Neural crest cell (in vitro differentiated cells): ENCODE data around the gene FATE1. TPM values are rescaled to one million over a fixed set of nuclear protein-coding genes. Genes with fewer than 3 reads are reported as not detected.

Experiments used
- DNase-seq: peaks from one replicate; pipeline ENCODE4 v3.0.0; 2021; ENCODE audit warnings: low read depth, mixed read lengths, low spot score
- H3K27ac Mint-ChIP-seq: one replicate; pipeline ENCODE4 v1.8.0; 2021; ENCODE audit warnings: mild to moderate bottlenecking, mixed read lengths; ENCODE audit not compliant: unreplicated experiment
- H3K27me3 Mint-ChIP-seq: 2 replicates; pipeline ENCODE4 v1.8.0; 2021; ENCODE audit warnings: low read depth, mild to moderate bottlenecking, mixed read lengths
- H3K36me3 Mint-ChIP-seq: 2 replicates; pipeline ENCODE4 v1.8.0; 2021; ENCODE audit warnings: low read depth, mild to moderate bottlenecking, mixed read lengths
- H3K4me1 Mint-ChIP-seq: 2 replicates; pipeline ENCODE4 v1.8.0; 2021; ENCODE audit warnings: mixed read lengths
- H3K4me3 Mint-ChIP-seq: one replicate; pipeline ENCODE4 v1.8.0; 2021; ENCODE audit warnings: mild to moderate bottlenecking, mixed read lengths
- H3K9me3 Mint-ChIP-seq: 2 replicates; pipeline ENCODE4 v1.8.0; 2021; ENCODE audit warnings: mixed read lengths
- total RNA-seq: library from RNA; stranded (reverse); gene quantifications from 2 replicates; pipeline ENCODE4 v1.2.1, GENCODE V29; 2021
- TF ChIP-seq, protein P1 (sequence below): fragments of 200-600 bp; sonication (generic); conservative IDR thresholded peaks from 2 replicates; pipeline ENCODE4 v1.5.0; 2021; ENCODE audit warnings: antibody characterized with exemption, mild to moderate bottlenecking

Gene FATE1
- total RNA-seq, 1 donor from 2014 or later = not detected

- TF ChIP-seq, protein P1, sequence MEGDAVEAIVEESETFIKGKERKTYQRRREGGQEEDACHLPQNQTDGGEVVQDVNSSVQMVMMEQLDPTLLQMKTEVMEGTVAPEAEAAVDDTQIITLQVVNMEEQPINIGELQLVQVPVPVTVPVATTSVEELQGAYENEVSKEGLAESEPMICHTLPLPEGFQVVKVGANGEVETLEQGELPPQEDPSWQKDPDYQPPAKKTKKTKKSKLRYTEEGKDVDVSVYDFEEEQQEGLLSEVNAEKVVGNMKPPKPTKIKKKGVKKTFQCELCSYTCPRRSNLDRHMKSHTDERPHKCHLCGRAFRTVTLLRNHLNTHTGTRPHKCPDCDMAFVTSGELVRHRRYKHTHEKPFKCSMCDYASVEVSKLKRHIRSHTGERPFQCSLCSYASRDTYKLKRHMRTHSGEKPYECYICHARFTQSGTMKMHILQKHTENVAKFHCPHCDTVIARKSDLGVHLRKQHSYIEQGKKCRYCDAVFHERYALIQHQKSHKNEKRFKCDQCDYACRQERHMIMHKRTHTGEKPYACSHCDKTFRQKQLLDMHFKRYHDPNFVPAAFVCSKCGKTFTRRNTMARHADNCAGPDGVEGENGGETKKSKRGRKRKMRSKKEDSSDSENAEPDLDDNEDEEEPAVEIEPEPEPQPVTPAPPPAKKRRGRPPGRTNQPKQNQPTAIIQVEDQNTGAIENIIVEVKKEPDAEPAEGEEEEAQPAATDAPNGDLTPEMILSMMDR = no peak
- Mint-ChIP-seq H3K36me3 (no peaks in the 10 kb centered on the region), H3K4me3 (no peak overlapping the region), H3K9me3 (no peaks in the 10 kb centered on the region), H3K27ac (no peak overlapping the region), H3K27me3 (no peaks in the 10 kb centered on the region), H3K4me1 (peaks cover 10% of the 10 kb centered on the region)
- DNase-seq = no peak
These were observed 11.7 kb upstream of the FATE1 start for GRCh38 chrX:151704041-151704663.

- H3K27ac Mint-ChIP-seq = no peak overlapping the region
- peaks cover 5% of the 10 kb centered on the region for H3K4me1 Mint-ChIP-seq
- TF ChIP-seq, protein P1 = no peak
- no peak overlapping the region for H3K4me3 Mint-ChIP-seq
- no peaks in the 10 kb centered on the region for H3K9me3 Mint-ChIP-seq
- no peaks in the 10 kb centered on the region for H3K36me3 Mint-ChIP-seq
- no peak for DNase-seq
- peaks cover 7% of the 10 kb centered on the region for H3K27me3 Mint-ChIP-seq
These were observed 7.0 kb upstream of the FATE1 start for GRCh38 chrX:151708821-151709220.

- no peaks in the 10 kb centered on the region for H3K9me3 Mint-ChIP-seq
- TF ChIP-seq, protein P1 = no peak
- H3K4me1 Mint-ChIP-seq = no peaks in the 10 kb centered on the region
- no peak overlapping the region for H3K4me3 Mint-ChIP-seq
- H3K27me3 Mint-ChIP-seq = peaks cover 7% of the 10 kb centered on the region
- no peak overlapping the region for H3K27ac Mint-ChIP-seq
- no peak for DNase-seq
- H3K36me3 Mint-ChIP-seq = no peaks in the 10 kb centered on the region
These were observed 5.4 kb upstream of the FATE1 start for GRCh38 chrX:151710457-151710856.

DNA sequence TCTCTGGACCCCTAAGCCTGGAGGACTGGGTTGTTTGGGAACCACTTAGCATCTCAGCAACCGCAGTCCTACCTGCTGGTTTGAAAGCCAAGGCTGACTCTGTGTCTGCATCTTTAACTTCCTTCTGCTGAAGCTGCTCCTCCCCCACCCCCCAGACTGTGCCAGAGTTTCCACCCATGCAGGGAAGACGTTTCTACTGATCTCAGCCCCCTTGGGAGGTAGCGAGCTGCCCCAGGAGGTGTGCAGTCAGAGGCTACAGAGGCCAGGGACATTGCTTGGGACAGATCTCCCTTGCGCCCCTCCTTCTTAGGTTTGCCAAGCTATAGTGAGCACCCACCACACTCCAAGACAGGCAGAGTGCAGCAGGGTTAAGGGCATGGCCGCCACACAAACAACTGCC, 4.7 kb upstream of the FATE1 start:
- H3K36me3 Mint-ChIP-seq = no peaks in the 10 kb centered on the region
- H3K4me1 Mint-ChIP-seq = no peaks in the 10 kb centered on the region
- DNase-seq = no peak
- H3K27me3 Mint-ChIP-seq = peaks cover 7% of the 10 kb centered on the region
- H3K27ac Mint-ChIP-seq = no peak overlapping the region
- H3K9me3 Mint-ChIP-seq = no peaks in the 10 kb centered on the region
- H3K4me3 Mint-ChIP-seq = no peak overlapping the region
- TF ChIP-seq, protein P1 = no peak

GRCh38 chrX:151711787-151712186, 4.0 kb upstream of the FATE1 start:
- Mint-ChIP-seq H3K27ac (no peak overlapping the region), H3K4me3 (no peak overlapping the region), H3K9me3 (no peaks in the 10 kb centered on the region), H3K4me1 (no peaks in the 10 kb centered on the region), H3K36me3 (no peaks in the 10 kb centered on the region), H3K27me3 (peaks cover 12% of the 10 kb centered on the region)
- TF ChIP-seq, protein P1 = no peak
- no peak for DNase-seq

DNA sequence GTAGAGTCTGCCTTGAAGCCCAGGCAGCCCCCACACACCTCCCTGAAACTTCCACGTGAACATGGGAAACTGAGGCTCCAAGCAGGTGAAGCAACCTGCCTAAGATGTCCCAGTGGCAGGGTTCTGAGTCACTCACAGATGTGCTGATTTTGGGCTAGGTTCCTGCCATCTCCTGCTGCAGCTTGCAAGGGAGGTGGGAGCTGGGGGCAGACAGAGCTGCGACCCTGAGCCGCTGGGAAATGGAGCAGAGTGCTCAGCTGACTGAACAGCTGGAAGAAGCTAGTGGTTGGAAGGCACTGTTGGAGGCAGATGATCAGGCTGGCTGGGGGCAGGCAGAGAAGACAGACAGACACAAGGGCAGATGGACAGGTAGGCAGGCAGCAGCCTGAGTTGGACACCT, 3.6 kb upstream of the FATE1 start:
- Mint-ChIP-seq H3K9me3 (no peaks in the 10 kb centered on the region), H3K4me1 (no peaks in the 10 kb centered on the region), H3K27me3 (peaks cover 13% of the 10 kb centered on the region), H3K4me3 (no peak overlapping the region), H3K36me3 (no peaks in the 10 kb centered on the region), H3K27ac (no peak overlapping the region)
- no peak for DNase-seq
- TF ChIP-seq, protein P1 = no peak
